Measurements from ENCODE around the gene CPA5.
"Not testable (repeated sequence)": the region's sequence is repeated elsewhere in the genome, so short reads cannot be mapped to it uniquely, and the experiment has no call there.

Gene CPA5

DNA sequence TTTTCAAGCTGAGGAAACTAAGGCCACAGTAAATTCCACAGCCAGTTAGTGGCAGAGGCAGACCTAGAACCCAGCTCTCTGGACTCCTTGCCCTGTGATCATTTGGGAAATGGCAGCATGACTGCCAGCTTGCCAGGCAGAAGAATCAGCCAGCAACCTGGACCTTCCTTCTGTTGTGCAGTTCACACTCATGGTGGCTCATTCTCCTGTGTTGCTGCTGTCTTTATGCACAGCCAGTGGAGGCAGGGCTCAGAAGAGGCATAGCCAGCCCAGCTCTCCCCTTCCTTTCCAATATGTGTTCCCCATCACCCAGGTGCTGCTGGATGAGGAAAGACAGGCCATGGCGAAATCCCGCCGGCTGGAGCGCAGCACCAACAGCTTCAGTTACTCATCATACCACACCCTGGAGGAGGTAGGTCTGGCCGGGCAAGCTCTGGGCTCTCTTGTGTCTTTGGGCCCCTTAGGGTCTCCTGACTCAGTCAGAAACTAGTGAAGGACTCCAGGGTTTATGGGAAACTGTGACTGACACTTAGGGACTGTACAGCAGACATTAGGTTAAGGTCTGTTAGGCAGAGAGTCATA lies 14.8 kb downstream of the CPA5 start:
- no peak for DNase-seq (ENCODE audit: low read depth)

DNA sequence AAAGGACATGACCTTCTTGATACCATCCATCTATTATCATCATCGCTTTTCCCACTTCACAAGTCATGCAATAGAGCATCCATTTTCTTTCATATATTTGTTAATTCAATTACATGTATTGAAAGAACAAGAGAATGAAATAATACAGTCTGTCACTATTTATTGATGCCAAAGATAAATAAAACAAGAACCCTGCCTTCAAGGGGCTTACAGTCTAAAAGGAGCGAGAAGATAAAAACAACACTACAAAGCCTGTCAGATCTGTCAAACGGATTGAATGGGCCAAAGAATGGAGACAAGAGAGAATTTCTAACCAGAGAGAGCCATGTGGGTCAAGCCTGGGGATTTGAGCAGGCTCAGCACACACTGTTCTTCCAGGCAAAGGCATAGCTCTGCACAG lies 15.9 kb downstream of the CPA5 start:
- DNase-seq (ENCODE audit: low read depth): no peak

DNA sequence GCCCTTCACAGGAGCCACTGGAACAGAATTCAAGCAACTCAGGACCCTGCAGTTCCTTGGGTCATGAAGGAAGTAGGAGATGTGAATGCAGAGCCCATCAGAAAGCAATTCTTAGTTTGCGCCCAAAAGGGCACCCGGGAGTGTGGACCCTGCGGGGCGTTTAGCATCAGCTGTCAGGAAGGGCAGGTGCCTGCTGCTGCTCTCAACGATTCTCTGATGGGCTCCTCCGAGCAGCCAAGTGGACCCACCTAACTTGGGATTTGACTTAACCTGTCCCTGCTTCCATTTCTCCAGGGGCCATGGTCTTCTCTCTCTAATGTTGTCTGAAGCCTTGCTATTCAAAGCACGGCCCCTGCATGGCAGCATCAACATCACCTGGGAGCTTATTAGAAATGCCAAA lies 17.1 kb downstream of the CPA5 start:
- no peak for DNase-seq (ENCODE audit: low read depth)

DNA sequence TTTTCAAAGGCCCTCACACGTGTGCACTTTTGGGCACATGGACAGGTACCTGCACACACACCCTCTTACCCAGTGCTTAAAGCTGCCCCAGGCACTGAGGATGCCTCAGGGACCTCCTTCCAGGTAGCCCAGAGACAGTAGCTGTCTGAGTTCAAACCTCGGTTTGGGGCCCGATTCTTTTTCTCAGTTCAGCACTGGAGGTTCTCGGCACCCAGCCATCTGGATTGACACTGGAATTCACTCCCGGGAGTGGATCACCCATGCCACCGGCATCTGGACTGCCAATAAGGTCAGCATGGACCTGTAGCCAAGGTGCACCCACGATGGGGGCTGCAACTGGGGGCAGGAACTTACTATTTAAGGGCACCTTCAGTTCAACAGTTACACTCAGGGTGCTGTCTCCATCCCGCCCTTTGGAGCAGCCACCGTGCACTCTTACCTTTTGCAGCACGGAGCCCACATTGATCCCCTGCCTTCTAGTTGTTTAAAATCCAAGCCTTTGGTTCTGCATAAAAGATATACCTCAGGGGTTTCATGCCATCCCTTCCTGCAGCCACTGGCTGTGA lies 17.7 kb downstream of the CPA5 start:
- DNase-seq (ENCODE audit: low read depth): no peak

DNA sequence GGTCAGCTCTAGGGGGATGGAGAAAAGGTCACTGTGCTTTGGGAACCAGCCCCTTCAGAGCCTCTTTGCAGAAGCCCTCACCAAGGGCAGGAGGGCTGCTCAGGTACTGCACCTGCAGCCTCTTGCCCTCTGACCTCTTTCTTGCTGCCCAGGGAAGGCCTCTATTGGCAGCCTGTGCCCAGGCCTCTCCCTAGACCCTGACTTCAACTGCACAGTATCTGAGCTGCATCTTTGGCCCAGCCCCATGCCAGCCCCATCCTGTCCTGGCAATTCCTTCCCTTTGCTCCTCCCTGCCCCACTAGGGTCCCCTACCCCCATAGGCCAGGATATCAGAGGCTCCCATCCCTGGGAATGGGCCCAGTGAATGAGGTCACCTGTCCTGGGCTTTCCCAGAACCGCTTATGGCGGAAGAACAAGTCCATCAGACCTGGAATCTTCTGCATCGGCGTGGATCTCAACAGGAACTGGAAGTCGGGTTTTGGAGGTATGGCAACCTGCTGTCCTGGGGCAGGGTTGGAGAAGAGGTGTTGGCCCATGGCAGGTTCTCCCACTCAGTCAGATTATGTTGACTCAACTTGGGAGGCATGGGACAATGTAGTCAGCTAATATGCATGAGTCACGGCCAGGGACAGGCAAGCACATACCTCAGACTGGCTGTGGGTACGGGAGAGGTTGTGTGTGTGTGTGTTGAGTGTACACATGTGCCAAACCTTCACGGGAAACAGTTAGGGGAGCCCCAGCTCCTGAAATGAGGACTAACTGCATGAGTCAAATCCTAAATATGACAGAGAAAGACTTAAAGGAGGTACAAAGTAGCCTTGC lies 18.6 kb downstream of the CPA5 start:
- DNase-seq (ENCODE audit: low read depth): peak; percentile 23

DNA sequence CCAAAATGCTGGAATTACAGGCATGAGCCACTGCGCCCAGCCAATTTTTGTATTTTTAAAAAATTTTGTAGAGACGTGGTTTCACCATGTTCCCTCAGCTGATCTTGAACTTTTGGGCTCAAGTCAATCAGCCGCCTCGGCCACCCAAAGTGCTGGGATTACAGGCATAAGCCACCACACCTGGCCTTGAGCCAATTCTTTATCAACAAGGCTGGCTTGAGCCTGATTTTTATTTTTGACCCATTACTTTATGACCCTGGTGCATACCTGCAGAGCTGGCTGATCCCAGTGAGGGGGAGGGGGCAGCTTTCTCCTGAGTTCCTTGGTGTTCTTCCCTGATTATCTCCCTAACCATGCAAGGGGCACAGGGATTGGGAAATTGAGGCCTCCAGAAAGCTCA lies 19.8 kb downstream of the CPA5 start:
- DNase-seq (ENCODE audit: low read depth): no peak

DNA sequence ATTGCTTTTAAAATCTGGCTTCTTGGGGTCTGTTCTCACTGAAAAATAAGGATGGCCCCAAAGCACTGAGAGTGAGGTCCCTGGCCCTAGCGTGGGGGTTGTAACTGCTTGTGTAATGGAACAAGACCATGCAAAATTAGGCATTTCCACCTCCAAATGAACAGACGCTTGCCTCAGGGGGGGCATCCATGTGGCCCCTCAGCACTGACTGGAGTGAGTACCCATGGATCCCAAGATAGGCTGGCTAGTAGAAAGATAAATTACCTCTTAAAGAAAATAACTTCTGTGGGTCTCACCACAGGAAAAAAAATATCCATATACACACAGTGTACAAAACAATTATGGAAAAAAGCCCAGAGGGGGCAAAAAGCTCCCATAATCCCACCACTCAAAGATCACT lies 20.5 kb downstream of the CPA5 start:
- DNase-seq (ENCODE audit: low read depth): no peak

DNA sequence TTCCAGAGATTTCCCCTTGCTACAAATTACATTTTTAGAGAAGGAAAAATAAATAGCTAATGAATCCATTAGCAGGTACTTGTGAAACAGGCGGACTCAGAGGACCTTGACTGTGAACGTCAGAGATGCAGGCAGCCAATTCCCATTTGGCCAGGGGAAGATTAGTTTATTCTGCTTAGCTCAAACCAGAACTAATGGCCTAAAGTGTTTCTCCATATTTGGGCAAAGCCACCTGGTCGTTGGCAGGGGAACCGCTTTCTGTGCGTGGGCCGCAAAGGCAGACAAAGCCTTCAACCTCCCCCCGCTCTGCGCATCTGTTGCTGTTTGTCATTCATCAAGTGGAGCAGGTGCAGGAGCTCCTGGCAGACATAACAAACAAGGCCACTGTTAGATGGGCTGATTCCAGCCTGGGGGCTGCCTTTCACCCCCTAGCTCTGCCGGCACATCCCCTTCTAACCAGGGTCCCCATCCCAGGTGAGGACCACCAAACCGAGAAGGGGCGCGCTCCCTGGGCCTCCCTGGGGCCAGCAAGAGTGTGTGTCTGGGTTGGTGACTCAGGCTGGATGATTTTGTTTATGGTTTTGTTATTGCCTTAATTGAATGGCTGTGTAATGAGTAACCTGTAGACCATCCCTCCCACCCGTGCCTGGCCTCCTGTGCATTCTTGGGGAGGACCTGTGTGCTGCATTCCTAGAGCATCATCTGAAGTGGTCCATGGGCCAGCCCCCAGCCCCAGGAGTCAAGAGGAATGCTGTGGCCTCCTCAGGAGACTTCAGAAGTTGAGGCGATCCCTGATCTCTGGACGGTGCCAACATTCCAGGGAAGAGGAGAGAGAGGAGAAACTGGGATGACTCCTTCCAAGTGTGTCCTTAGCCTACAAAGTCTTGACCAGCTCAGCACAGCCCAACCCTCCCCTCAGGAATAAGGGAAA lies 21.2 kb downstream of the CPA5 start:
- DNase-seq (ENCODE audit: low read depth): no peak

DNA sequence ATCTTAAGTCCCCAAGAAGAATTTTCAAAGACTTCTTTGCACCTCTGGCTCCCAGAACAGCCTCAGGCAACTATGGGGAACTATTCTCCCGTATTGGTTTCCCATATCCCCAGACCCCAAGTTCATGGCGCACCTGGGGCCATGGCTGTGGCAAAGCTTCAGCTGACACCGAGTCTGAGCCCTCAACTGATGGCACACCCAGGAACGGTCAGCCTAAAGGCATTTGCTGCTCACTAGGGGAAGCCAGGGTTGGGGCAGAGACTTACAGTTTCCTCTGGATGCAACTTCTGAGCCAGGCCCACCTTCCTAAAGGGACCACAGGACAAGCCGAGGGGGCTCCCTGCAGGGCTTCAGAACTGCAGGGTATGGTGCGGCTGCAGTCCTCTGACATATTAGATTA lies 21.9 kb downstream of the CPA5 start:
- DNase-seq (ENCODE audit: low read depth): no peak

DNA sequence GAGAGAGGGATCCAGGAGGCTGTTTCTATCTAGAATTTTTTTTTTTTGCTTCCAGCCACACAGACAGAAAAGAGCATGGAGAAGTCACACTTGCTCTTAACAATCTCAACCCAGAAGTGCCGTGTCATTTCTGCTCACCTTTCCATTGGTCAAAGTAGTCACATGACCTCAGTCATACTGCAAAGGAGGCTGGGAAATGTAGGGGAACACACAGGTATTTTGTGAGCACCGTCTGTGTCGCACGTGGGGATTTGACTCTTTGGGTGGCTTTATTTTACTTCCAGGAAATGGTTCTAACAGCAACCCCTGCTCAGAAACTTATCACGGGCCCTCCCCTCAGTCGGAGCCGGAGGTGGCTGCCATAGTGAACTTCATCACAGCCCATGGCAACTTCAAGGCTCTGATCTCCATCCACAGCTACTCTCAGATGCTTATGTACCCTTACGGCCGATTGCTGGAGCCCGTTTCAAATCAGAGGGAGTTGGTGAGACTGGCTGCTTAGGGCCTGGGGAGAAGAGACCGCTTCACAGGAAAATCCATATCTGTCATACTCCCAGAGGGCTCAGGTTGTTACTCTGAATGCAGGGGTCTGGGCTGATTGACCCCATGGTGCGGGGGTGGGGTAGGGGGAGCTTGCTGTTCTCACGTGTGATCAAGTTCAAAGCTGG lies 22.6 kb downstream of the CPA5 start:
- peak; percentile 11 for DNase-seq (ENCODE audit: low read depth)

DNA sequence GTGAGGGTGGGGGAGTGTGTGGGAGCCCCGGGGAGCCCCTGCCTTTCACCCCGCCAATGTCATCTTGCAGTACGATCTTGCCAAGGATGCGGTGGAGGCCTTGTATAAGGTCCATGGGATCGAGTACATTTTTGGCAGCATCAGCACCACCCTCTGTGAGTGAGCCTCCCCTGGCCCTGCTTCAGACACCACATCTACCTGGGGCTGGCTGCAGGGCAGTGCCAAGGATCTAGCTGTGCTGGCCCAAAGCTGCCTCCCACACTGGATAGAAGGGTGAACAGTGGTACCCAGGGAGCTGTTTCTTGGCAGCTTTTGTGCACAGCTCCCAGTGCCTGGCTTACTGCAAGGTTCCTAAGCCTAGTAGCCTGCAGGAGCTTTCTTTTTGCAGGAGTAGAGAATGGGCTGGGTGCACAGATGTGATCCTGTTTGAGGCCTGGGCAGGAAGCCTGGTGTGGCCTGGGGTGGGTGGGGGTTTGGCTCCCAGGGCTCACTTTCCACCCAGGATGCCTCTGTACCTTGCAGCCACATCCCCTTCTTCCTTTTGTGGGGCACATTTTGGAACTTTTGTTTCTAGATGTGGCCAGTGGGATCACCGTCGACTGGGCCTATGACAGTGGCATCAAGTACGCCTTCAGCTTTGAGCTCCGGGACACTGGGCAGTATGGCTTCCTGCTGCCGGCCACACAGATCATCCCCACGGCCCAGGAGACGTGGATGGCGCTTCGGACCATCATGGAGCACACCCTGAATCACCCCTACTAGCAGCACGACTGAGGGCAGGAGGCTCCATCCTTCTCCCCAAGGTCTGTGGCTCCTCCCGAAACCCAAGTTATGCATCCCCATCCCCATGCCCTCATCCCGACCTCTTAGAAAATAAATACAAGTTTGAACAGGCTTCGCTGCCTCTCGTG lies 23.5 kb downstream of the CPA5 start:
- DNase-seq (ENCODE audit: low read depth): no peak

DNA sequence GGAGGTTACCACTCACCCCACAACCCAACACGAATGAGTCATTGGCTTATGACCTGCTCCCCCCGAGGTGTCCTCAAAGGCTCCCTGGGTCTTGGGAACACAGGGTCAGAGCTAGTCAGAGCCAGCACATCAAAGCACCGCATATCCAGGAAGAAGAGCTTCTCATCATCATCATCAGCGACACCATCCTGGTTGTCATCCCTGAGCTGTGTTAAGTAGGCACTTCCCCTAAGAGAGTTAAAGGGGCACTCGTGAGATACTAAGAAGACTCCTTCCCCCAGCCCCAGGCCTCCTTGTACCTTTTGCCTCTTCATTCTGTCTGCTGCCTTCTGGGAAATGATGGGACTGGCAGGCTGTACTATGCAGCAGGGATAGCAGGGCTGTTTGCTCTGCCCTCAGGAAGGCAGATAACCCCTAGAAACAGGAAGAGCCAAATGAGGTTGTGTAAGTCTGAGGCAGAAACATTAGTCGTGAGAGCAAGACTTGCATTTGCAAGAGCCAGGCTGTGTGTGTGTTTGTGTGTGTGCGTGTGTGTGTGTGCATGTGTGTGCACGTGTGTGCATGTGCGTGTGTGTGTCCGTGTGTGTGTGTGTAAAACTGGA lies 24.6 kb downstream of the CPA5 start:
- no peak for DNase-seq (ENCODE audit: low read depth)

DNA sequence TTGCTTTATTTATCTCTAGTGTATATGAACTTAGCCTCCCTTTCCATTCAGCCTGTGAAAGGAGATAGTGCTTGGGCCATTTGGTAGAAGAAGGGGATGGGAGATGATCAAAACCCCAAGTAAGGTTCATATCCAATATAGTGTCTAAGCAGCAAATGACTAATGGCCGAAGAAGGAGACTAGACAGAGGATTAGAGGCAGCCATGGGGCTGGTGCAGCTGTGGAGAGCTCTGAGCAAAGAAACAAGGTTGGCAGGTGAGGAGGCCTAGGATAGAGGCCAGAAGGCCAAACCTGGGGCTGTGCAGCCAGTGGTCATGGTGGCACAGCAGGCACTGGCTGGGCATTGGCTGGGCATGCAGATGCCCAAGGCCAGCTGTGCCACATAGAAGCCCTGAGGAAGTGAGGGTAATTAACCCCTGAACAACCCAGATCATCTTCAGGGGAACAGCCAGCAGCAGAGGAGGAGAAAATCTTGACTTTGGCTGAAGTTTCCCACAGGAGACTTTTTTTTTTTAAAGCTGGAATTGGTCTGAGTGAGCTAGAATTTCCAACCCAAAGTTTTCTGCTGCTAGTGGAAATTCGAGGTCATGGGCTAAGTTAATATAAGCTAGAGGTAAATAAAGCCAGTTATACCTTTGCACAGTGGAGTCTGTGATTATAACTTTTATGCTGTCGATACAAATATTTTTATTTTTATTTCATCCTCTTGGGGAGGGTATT lies 25.4 kb downstream of the CPA5 start:
- DNase-seq (ENCODE audit: low read depth): no peak

DNA sequence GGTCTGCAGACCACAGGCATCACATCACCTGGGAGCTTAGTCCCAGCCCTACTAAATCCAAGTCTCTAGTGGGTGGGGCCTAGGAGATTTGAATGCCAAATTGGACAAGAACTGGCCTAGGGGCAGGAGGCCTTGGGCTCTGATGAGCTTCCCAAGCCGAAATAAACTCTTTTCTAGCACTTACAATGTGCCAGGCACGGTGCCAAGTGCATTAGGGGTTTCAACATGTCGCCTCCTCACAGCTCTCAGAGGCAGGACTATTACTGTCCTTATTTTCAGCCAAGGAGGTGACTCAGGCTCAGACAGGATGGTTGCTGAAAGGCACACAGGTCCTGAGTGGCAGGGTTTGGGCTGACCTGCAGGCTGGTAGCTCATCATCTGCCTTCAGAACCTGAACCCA lies 26.4 kb downstream of the CPA5 start:
- DNase-seq (ENCODE audit: low read depth): no peak

DNA sequence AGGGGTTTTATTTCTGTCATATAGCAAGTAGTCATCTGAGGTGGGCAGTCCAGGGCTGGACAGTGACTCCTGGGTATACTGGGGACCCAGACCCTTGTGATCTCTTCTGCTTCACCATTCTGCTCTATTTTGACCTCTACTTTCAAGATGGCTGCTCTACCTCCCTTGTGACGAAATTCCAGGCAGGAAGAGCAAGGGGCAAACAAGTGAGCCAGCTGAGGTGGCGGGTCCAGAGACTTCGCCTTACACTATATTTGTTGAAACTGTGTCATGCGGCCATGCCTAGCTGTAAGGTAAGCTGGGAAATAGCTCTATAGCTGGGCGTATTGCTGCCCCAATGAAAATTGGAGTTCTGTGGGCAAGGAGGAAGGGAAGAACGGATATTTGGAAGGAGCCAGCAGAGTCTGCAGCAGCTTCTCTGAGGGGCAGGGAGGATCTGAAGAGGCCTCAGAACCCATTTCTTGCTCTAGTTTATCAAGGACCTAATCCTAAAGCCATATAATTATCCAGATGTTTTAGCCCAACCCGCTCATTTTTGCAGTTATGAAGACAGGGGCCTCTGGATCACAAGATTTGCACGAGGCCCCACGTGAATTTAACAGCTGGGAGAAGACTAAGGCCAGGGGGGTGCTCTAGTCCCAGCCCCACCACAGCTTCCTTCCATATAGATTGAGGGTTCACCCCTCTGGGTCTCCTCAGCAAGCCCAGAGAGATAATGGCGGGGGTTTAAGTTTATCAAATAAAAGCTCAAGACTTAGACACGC lies 28.0 kb downstream of the CPA5 start:
- no peak for DNase-seq (ENCODE audit: low read depth)

DNA sequence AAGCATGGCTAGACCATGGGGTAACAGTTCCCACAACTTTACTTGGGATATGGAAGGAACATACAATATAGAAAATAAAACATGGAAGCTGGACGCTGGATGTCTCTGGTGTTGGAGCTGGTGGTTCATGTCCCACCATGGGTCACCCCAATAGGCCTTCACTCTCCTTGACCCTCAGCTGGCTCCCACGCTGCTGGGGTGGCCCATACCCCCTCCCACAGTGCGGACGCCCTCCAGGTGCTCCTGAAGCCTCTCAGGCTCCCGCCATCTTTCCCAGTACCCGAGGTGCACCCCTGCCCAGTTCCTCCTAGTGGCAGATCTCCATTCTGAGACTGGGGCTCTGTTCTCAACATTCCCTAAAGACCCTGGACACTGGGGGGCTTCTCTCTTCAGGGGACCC lies 29.9 kb downstream of the CPA5 start:
- DNase-seq (ENCODE audit: low read depth): no peak

DNA sequence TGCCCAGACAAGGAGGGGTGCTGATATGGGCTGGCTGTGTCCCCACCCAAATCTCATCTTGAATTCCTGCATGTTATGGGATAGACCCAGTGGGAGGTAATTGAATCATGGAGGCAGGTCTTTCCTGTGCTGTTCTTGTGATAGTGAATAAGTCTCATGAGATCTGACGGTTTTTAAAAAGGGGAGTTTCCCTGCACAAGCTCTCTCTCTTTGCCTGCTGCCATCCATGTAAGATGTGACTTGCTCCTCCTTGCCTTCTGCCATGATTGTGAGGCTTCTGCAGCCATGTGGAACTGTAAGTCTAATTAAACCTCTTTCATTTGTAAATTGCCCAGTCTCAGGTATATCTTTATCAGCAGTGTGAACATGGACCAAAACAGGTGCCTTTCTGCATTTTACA lies 31.8 kb downstream of the CPA5 start:
- DNase-seq (ENCODE audit: low read depth): not testable (repeated sequence)

DNA sequence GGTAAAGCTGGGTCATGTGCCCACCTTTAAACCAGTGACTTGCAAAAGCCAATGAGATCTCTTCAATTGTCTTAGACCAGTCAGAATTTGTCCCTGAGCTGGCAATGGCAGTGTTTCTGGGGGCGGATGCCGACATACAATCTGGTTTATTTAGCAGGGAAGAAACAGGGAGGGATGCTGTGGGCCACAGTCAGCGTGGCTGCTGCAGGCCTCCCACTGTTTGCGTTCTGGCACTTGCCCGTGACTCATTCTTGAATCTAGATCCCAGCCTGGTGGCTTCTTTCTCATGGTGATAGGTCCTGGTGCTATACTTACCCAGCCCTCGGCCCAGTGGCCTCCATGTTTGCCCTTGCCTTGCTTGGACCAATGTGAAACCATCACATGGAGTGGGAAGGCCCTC lies 32.6 kb downstream of the CPA5 start:
- DNase-seq (ENCODE audit: low read depth): no peak

DNA sequence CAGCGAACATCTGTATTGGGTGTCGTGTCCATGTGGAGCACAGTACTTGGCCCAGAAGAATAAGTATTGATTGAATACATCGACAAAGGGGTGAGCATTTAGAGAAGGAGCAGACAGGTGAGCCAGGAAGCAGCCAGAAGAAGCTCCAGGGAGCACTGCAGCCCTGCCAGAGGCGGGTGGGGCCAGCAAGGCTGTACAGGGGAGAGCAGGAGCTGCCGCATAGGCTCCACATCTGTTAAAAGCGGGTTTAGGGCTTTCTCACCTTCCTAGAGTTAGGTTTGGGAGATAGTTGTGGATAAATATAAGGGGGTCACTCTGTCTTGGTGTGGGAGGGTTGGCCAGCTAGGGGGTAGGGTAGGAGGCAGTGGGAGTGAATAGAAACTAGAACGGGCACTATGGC lies 34.4 kb downstream of the CPA5 start:
- DNase-seq (ENCODE audit: low read depth): no peak

Data from activated T-cell treated with anti-CD3 and anti-CD28 coated beads for 24 hours (primary cell).